ENCODE data around the gene RAP1GDS1.
"Not testable (repeated sequence)": the region's sequence is repeated elsewhere in the genome, so short reads cannot be mapped to it uniquely, and the experiment has no call there.

RAP1GDS1 gene

GRCh38 chr4:98343626-98344025 is 82.4 kb downstream of the RAP1GDS1 start:
- no peak for DNase-seq (ENCODE audit: low read depth in 4 of 4, low spot score in 1 of 4)

GRCh38 chr4:98345838-98346237 is 84.7 kb downstream of the RAP1GDS1 start:
- DNase-seq (ENCODE audit: low read depth in 4 of 4, low spot score in 1 of 4): no peak

GRCh38 chr4:98352396-98352795 is 91.2 kb downstream of the RAP1GDS1 start:
- no peak for DNase-seq (ENCODE audit: low read depth in 4 of 4, low spot score in 1 of 4)

GRCh38 chr4:98352940-98353339 is 91.8 kb downstream of the RAP1GDS1 start:
- DNase-seq (ENCODE audit: low read depth in 4 of 4, low spot score in 1 of 4): no peak

- no peak for DNase-seq (ENCODE audit: low read depth in 4 of 4, low spot score in 1 of 4)
Measured at GRCh38 chr4:98358630-98359248, 97.6 kb downstream of the RAP1GDS1 start.

GRCh38 chr4:98359646-98360045 is 98.5 kb downstream of the RAP1GDS1 start:
- no peak for DNase-seq (ENCODE audit: low read depth in 4 of 4, low spot score in 1 of 4)

GRCh38 chr4:98363431-98363830 is 102.2 kb downstream of the RAP1GDS1 start:
- DNase-seq (ENCODE audit: low read depth in 4 of 4, low spot score in 1 of 4): no peak

GRCh38 chr4:98366275-98366674 is 105.1 kb downstream of the RAP1GDS1 start:
- not testable (repeated sequence) for DNase-seq (ENCODE audit: low read depth in 4 of 4, low spot score in 1 of 4)

GRCh38 chr4:98368000-98368399 is 106.8 kb downstream of the RAP1GDS1 start:
- not testable (repeated sequence) for DNase-seq (ENCODE audit: low read depth in 4 of 4, low spot score in 1 of 4)

GRCh38 chr4:98369322-98369721 is 108.1 kb downstream of the RAP1GDS1 start:
- no peak for DNase-seq (ENCODE audit: low read depth in 4 of 4, low spot score in 1 of 4)

- DNase-seq (ENCODE audit: low read depth in 4 of 4, low spot score in 1 of 4): no peak
Measured at GRCh38 chr4:98374643-98375042, 113.5 kb downstream of the RAP1GDS1 start.

- DNase-seq (ENCODE audit: low read depth in 4 of 4, low spot score in 1 of 4): no peak
Measured at GRCh38 chr4:98377559-98377958, 116.4 kb downstream of the RAP1GDS1 start.

- no peak for DNase-seq (ENCODE audit: low read depth in 4 of 4, low spot score in 1 of 4)
Measured at GRCh38 chr4:98381306-98381705, 120.1 kb downstream of the RAP1GDS1 start.

GRCh38 chr4:98383431-98384106 is 122.4 kb downstream of the RAP1GDS1 start:
- no peak for DNase-seq (ENCODE audit: low read depth in 4 of 4, low spot score in 1 of 4)

- no peak for DNase-seq (ENCODE audit: low read depth in 4 of 4, low spot score in 1 of 4)
Measured at GRCh38 chr4:98385831-98386230, 124.6 kb downstream of the RAP1GDS1 start.

- DNase-seq (ENCODE audit: low read depth in 4 of 4, low spot score in 1 of 4): no peak
Measured at GRCh38 chr4:98387345-98388026, 126.3 kb downstream of the RAP1GDS1 start.

GRCh38 chr4:98394134-98394533 is 132.9 kb downstream of the RAP1GDS1 start:
- no peak for DNase-seq (ENCODE audit: low read depth in 4 of 4, low spot score in 1 of 4)

GRCh38 chr4:98399915-98400314 is 138.7 kb downstream of the RAP1GDS1 start:
- DNase-seq (ENCODE audit: low read depth in 4 of 4, low spot score in 1 of 4): no peak

- DNase-seq (ENCODE audit: low read depth in 4 of 4, low spot score in 1 of 4): no peak
Measured at GRCh38 chr4:98406819-98407218, 145.6 kb downstream of the RAP1GDS1 start.

GRCh38 chr4:98411731-98412130 is 150.5 kb downstream of the RAP1GDS1 start:
- no peak for DNase-seq (ENCODE audit: low read depth in 4 of 4, low spot score in 1 of 4)

GRCh38 chr4:98416844-98417243 is 155.7 kb downstream of the RAP1GDS1 start:
- DNase-seq (ENCODE audit: low read depth in 4 of 4, low spot score in 1 of 4): no peak

- not testable (repeated sequence) for DNase-seq (ENCODE audit: low read depth in 4 of 4, low spot score in 1 of 4)
Measured at GRCh38 chr4:98420151-98420550, 159.0 kb downstream of the RAP1GDS1 start.

All from stimulated activated CD4-positive, alpha-beta T cell treated with anti-CD3 and anti-CD28 coated beads, Interleukin-1b, Interleukin-23, amount 100 ng/mL, for 24 hours (primary cell).